Measurements from ENCODE around the gene LRRC3B.

Gene LRRC3B

DNA sequence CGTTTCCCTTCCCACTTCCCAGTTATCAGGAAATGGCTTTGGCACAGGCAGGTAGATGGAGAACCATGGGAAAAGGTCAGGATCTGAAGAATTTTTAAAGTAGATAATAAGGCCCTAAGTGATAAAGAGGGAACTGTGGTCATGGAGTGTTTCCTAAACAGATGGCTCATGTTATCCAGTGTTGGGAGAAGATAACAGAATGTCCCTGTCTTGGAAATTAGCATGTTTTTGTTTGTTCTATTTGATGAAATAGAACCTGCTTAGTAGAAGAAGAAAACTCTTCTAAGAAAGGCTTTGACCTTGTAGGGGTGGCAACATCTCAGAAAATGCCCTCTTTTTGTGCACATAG lies 8.8 kb downstream of the LRRC3B start:
- DNase-seq = no peak

DNA sequence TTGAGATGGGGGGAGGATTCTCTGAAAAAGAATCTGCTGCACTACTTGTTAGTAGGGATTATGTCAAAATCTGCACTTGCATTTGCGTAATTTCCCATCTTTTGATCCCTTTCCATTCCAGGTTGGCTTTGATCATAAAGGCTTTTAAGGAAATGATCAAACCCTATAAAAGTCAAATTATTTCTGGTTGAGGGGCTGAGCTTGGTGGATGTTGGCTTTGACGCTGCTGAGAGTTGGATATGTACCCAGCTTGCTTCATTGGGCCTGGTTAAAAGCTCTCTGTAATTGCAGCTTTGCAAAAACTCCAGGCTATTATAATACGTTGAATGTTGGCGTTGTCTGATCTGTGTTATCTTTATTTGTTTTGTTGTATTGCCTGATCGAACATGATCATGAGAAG lies 12.0 kb downstream of the LRRC3B start:
- DNase-seq = no peak

DNA sequence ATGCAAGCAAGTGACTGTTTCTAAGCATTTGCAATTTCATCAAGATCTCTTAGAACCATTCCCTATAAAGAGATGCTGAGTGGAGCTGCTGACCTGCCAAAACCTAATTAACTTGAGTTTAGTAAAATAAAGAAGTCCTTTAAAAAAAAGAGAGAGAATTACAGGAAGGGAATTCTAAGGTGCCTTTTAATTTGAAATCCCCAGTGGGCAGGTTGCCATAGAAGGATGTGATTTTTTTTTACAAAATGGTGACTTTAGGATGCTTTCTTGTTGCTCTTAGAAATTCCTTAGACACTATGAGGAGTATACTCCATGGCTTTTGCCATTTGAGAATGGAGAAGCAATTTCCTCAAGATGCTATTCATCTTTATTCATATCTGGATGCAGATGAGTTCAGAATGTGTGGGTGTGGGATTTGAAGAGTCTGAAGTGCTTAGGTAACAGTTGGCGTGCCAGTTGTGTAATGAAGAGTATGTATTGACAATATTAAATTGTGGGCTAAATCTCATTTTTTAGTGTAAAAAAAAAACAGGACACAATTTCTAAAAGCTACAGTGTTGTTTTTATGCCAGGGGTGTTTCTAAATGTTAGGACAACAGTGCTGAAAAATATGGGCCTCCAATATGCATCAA lies 13.6 kb downstream of the LRRC3B start:
- no peak for DNase-seq

DNA sequence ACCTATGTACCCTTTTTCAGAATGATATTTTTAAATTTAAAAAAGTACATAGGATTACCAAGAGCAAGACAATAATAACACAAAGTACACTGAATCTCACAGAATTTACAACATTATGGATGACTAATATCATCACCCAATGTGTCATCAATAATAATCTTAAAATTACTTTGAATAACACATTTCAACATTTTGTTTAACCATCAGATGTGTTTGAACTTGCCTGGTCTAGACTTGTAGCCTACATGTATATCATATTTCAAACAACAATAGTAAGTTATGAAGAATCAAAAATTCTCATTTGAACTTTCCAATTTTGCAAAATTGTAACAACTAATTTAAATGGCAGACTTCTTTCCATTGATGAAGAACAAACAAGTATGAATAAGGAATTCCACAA lies 15.1 kb downstream of the LRRC3B start:
- DNase-seq = no peak

DNA sequence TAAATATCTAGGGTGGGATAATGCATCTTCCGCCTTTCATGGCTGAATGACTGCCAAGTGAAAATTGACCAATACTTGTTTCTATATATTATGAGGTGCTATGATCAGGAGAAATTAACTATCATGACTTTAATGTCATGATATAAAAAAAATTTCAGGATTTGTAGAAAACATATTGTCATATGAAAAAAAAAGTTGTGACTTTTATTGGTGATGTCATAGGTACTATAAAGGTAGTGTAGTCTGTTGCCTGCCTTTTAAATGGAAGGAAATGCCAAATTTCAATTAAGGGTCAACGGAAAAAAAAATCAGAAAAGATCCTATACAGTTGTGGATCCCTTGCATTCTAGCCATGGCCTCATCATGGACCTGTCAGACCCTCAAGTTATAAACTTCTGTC lies 15.5 kb downstream of the LRRC3B start:
- DNase-seq = no peak

DNA sequence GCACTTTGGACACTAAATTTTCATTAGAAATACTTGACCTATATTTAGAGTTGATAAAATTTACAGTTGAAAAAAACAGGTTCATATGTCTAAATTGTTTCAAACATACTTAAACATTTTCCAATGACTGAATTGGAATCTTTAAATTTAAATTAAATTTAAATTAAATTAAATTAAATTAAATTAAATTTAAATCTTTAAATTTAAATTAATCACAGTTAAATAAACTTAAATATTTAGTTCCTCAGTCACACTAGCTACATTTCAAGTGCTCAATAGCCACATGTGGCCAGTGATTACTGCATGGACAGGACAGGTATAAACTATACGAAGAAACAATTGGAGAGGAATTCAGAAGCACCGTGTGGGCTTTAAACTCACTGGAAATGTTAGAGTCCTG lies 16.8 kb downstream of the LRRC3B start:
- no peak for DNase-seq

DNA sequence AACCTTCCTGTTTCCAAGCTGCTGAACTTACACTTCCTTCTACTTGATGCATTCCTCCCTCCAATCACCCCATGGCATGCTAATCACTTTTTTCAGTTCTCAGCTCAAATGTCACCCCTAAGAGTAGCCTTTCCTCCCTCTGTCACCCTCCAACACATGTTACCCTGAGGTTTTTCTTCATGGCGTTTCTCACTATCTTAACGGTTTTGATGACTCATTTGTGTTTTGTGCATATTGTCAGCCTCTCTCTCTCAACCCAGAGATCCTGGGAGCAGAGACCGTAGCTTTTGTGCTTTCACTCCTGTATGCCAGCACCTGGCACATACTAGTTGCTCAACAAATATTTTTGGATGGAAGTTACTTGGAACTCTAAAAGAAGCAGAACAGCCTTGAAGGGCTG lies 24.5 kb downstream of the LRRC3B start:
- no peak for DNase-seq

DNA sequence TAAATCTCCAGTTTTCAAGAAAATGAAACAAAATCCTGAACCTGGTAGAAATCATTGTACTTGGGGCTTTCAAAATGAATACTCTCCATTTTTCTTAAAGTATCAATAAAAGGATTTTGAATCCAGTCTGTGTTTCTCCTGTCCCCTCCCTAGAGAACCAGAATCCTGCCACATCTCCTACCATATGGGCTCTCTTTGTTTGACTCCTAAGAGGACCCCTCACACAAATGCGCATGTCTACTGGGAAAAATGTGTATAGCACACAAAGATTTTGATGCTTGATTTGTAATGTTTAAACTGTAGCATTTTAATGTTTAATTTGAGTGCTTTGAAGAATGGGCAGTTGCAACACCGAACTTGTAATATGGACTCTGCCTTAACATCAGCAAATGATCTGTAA lies 25.9 kb downstream of the LRRC3B start:
- no peak for DNase-seq

DNA sequence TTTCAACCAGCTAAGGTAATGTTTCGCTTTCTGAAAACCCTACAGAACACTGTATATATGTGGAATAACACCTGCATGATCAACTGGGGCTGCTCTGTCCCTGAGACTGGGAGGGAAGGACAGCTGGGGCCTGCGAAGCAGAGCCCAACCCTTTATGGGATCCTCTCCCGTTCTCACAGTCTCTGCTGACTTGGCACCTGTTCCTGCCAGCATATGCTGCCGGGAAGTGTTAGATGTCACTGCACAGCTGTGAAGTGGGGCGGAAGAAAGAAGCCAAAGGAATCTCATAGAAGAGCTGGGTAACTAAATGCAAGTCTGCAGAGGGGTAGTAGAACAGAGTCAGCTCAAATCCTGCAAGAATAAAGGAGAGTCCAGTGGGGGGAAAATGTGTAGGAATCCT lies 29.6 kb downstream of the LRRC3B start:
- no peak for DNase-seq

DNA sequence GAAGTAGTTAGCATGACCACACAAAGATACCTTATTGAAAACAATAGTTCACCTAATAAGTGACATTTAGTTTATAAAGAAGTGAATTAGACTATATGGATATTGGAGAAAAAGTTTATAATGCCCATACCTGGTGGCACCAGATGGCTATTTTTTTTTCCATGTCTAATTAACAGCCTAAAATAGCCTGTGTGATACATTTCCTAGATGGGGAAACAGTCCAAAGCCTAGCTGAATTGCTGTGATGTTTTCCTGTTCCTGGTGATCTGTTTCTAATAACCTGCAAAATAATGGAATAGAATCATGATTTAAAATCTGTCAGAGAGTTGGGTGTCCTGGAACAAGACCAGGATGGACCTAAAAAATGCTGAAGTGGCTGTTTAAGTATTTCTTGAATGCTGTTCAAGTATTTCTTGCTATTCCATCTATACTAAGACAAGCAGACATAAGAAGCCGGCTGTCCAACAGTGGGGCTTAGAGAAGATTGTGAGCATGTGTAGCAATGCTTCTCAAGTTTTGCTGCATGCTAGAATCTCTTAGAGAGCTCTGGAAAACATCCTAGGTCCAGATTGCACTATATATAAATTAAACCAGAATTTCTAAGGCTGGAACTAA lies 31.3 kb downstream of the LRRC3B start:
- no peak for DNase-seq

DNA sequence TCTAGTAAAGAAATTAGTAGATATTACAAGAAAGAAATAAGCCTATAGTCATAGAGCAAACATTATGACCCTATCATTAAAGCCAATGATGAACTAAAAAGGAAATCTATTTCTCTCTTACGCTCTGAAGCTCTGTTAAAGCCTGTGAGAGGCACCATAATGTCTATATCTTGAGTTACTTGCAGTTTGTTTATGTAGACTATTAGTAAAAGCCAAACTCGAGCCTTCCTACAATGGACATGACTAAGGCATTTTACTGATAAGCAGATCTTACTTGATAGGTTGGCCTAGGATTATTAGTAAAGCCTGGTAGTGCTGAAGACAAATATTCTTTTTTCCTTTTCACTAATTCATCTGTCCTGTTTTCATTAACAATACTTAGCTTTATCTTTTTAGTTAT lies 32.7 kb downstream of the LRRC3B start:
- no peak for DNase-seq

DNA sequence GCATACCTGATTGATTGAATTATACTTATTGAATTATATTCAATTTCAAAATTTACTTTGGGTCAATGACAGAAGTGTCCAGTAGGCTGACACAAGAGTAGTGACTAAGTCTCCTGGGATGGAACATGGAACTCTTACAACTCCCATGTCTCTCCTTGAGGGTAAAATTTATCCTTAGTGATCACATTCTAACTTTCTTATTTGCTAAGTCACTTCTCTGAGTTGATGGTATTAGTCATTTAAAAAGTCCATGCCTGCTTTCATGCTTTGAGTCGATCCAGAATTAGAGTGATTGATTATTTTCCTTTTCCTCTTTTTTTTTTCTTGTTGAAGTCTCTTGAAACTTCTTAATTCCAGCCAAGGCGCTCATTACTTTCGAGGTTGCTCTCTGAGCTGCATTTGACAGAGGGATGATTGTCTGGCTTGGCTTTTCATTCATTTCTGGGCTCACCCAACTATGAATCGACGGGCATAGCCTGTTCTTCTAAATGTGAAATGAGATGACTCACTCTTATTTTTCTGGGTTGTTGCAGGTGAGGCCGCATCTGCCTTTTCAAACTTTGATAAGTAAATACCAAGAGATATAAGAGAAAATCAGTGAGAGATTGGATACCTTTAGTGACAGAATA lies 34.9 kb downstream of the LRRC3B start:
- no peak for DNase-seq

DNA sequence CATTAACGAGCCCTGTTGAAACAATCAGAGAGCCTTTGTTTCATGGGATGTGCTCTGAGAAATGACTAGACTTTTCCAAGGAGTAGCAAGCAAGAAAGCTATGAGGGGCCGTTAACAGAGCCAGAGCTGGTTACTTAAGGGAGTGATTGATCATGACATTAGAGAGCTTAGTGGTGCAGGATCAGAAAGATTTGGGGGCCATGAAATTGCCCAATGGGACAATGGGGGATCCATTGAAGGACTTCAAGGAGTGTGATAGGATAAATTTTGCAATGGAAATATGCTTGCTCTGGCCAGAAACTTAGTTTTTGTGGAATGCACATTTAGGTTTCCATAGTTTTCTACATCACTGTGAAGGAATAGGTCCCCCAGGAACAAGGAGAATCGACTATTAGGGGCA lies 45.6 kb downstream of the LRRC3B start:
- no peak for DNase-seq

DNA sequence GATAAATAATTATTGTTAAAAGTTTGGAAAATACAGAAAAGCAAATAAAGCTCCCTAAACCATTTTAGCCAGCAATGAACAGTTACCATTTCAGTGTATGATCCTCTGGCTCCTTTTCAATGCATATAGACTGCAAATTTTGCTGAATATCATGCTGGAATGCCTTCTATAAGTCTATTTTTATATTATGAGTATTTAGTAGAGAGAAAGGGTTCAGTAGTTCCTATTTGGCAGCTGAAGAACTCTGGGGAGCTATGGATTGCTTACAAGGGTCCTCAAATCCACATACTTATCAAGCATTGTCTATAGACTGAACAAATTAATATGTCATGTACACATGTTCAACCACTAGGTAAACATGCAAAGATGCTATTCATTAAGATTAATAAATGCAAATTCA lies 46.1 kb downstream of the LRRC3B start:
- DNase-seq = no peak

DNA sequence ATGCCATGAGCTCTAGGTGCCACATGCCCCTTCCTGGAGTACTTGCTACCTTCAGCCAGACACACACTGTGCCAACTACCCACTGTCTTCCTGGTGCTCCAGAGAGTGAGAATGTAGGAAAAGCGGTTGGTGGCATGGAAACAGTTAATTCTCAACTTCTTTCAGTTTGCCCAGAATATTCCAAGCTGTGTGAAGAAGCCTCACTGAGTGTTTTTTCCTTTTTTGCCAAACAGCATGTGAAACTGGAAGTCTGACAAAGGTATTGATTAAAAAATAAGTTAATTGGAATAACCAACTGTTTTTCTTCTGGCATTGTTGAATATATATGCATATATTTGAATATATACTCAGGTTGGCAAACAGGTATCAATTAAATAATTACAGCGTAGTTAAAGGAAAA lies 52.8 kb downstream of the LRRC3B start:
- no peak for DNase-seq

DNA sequence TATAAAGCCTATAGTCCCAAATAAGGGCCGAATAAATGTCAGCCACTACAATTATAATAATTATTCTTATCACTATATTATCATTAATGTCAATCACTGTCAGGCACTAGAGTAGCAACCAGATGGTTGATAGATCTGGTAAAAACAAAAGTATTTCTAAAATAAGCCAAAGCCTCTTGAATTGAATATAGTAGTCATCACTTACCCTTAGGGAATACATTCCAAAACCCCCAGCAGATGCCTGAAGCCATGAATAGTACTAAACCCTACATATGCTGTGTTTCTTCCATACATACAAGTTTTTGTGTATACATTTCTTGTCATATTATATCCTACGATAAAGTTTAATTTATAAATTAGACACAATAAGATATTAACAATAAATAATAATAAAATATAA lies 59.1 kb downstream of the LRRC3B start:
- DNase-seq = no peak

DNA sequence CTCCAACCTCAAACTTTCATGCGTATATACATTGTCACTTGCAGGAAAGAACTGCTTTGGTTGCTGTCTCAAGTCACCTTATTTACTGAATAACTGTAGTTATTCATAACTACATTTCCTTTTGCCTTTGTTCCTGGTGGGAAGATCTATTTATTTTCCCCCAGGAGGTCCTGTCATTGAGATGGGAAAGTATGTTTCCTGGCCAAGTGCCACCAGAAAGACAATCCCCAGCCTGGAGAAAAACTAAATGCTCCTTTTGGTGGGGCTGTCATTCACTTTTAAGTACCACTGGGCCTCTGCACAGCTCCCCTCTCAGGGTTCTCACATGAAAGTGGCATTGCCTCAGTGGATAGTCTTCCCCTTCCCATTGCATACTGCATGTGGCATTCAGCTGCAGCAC lies 59.8 kb downstream of the LRRC3B start:
- DNase-seq = no peak

DNA sequence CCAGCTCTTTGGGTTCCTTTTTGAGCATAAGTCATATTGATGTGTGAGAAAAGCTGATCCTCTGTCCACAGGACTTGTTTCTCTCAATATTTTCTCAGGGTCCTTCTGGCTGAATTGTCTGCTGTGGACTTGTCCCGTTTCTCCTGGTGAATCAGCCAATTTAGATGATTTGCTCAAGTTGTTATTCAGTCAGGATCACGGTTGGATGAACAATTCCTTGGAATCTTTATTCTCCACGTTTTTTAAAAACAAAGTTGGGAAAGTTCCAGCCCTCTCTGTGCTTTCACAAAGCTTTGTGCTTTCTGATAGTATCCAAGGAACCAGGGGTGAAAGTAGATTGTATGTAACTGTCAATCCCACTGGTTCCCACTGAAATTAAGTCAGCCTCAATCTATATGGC lies 61.3 kb downstream of the LRRC3B start:
- no peak for DNase-seq

DNA sequence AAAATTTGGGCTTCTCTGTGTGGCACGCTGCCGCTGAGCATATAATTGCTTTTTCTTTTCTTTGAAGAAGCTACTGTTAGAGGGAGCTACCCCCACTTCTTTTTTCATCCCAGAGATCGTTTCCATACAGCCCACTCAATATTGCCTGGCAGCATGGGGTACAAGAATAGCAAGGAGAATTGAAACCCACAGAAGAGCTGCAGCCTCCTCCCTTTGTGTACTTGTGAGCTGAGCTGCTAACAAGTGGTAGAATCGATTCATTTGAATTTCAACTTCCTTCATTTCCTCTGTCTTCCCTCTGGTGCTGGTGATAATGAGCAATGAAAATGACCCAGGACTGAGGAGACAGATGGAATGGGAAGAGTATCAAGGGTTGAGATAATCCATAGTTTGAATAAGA lies 64.9 kb downstream of the LRRC3B start:
- DNase-seq = no peak

DNA sequence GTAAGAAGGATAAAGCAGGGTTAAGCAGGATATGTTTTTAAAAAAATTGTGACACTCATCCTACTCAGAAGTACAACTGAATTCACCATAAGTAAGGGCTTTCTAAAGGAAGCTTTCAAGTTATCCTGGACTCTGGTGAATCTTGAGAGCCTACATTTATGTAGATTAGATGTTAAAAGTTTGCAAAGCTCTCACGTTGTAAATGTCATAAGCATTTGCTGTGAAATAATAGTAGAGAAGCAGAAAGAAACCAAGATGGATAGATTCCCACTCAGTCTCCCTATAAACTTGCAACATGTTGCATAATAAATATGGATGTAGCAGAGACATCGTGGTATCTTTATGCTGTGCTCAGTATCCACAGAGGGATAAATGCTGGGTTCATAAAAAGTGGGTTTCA lies 77.0 kb downstream of the LRRC3B start:
- DNase-seq = no peak

DNA sequence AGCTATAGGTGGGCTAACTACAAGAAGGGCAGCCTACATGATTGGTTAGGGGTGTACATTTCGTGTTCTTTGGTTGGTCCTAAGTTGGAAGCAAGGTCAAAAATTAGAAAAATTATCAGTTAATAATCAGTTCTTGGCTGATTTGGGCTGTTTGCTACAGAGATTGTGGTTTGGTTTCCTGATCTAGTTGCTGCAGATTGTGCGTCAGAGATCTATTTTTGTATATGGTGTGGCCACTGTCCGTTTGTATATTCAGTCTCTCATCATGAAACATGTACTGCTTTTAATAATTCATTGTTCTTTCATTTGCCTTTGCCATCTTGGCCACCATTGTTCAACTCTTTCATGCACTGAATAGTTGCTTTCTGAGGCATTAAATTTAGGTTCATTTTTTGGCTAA lies 80.9 kb downstream of the LRRC3B start:
- DNase-seq = no peak

DNA sequence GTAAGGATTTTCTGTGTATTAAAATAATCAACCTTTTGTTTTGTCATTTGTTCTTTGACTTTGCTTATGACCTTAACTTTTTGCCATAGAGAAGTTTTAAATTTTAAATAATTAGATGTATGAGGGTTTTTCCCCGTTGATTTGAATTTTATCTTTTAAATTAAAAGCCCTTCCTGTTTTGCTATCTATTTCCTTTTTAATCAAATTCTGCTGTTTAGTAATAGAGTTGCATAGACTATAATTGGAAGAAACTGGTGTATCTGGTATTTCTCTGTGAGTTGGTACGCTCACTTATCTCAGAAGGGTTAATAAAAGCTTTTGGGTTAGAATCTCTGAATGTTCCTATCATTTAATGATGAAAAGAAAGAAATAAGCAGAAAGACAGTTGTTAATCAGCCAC lies 82.2 kb downstream of the LRRC3B start:
- no peak for DNase-seq

DNA sequence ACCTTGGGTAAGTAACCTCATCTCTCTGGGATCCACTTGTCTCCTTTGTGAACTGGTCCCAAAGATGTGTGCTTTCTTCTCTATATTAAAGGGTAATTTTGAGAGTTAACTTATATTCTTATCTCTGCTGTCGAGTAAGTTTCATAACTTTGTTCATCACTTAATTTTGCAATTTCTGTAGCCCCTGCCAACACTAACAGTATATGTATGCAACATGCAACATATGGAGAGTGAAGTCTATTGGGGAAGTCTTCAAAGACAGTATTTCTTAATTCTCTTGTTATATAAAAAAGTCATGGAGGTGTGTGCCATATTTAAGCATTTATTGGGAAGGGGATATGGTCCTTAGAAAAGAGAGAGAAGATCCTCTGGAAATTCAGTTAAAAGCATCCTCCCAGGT lies 85.9 kb downstream of the LRRC3B start:
- DNase-seq = no peak

DNA sequence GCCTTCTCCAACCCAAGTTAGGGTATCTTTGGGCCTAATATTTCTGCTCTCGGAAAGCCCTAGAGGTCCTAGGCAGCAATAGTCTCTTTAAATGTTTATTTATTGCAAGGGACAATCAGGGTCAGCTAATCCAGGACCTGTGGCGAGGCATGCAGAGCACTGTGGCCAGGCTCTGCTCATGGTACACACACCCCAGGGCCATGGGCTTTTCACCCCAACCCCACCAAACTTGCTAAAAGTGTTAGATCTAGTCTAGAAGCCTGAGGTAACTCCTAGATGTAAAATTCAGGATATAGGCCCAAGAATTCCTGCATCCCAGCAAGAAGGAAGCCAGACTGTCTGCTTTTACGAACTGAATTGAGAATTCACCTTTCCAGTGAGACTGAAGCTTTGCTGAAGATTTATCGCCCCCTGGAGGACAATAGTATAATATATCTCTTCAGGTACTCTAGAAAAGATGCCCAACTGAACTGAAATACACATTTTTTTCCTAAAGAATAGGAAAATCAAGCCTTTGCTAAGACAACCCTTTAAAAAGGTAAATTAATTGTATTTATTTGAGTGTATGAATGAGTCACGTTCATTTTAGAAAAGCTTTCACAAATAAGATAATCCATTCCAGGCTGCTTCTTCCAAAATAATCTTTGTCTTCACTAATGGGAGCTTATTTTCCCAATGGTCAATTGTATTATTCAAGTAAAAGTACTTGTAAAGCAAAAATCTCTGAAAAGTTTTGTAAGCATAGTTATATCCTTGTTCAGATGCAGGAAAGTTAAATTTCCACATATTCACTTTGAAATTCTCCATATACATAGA lies 89.8 kb downstream of the LRRC3B start:
- no peak for DNase-seq

All from amniotic stem cell (primary cell).